ENCODE results near the gene PRRC2B.

DNA sequence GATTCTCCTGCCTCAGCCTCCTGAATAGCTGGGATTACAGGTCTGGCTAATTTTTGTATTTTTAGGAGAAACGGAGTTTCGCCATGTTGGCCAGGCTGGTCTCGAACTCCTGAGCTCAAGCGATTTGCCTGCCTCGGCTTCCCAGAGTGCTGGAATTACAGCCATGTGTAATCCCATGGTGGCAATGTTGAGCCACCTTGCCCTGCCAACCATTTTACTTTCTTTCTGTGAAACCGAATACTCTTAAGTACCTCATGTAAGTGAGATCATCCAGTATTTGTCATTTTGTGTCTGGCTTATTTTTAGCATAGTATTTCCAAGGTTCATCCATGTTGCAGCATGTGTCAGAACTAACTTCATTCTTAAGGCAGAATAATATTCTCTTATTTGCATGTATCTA lies 8.2 kb downstream of the PRRC2B start:
- TF ChIP-seq, protein P1, sequence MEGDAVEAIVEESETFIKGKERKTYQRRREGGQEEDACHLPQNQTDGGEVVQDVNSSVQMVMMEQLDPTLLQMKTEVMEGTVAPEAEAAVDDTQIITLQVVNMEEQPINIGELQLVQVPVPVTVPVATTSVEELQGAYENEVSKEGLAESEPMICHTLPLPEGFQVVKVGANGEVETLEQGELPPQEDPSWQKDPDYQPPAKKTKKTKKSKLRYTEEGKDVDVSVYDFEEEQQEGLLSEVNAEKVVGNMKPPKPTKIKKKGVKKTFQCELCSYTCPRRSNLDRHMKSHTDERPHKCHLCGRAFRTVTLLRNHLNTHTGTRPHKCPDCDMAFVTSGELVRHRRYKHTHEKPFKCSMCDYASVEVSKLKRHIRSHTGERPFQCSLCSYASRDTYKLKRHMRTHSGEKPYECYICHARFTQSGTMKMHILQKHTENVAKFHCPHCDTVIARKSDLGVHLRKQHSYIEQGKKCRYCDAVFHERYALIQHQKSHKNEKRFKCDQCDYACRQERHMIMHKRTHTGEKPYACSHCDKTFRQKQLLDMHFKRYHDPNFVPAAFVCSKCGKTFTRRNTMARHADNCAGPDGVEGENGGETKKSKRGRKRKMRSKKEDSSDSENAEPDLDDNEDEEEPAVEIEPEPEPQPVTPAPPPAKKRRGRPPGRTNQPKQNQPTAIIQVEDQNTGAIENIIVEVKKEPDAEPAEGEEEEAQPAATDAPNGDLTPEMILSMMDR (IDR thresholded peaks at IDR 0.05): no peak
- TF ChIP-seq POLR2AphosphoS5 (IDR thresholded peaks at IDR 0.05): no peak

All from transverse colon (tissue), 4 donors.